AG04449 (cell line): ENCODE measurements around the gene VPS45.

Experiments used
- CTCF ChIA-PET: fragments of 350-600 bp; formaldehyde crosslinking; extraction: SDS; loops from one replicate; lab custom pipeline; 2021; ENCODE audit warnings: antibody characterized with exemption; lab: Yijun Ruan, JAX
- POLR2A ChIA-PET: fragments of 400-600, 350-600 bp; formaldehyde crosslinking; extraction: SDS; loops from one replicate; lab custom pipeline; 2020; ENCODE audit warnings: antibody characterized with exemption, inconsistent platforms; lab: Yijun Ruan, JAX
- DNase-seq: peaks from one replicate; pipeline ENCODE4 v3.0.0-alpha.2; 2010; ENCODE audit warnings: low read depth, low spot score
- H3K4me3 ChIP-seq: 2 replicates; pipeline ENCODE4 v1.5.1; 2011; ENCODE audit warnings: low read depth, mild to moderate bottlenecking, control low read depth, low read length
- TF ChIP-seq, protein P1 (sequence below): IDR thresholded peaks from one replicate; pipeline ENCODE4 v1.5.1; 2011; ENCODE audit warnings: mild to moderate bottlenecking, moderate library complexity, low read length, control low read depth, inconsistent platforms; ENCODE audit not compliant: insufficient read depth; ENCODE audit errors: missing control alignments

VPS45 gene

GRCh38 chr1:150149271-150150132 is 81.9 kb downstream of the VPS45 start, which contains the start of gene PLEKHO1:
Gene PLEKHO1, plus strand, starts transcription at chr1:150149916. Its CDS starts 342 bp downstream, at chr1:150150258.
- TF ChIP-seq, protein P1, sequence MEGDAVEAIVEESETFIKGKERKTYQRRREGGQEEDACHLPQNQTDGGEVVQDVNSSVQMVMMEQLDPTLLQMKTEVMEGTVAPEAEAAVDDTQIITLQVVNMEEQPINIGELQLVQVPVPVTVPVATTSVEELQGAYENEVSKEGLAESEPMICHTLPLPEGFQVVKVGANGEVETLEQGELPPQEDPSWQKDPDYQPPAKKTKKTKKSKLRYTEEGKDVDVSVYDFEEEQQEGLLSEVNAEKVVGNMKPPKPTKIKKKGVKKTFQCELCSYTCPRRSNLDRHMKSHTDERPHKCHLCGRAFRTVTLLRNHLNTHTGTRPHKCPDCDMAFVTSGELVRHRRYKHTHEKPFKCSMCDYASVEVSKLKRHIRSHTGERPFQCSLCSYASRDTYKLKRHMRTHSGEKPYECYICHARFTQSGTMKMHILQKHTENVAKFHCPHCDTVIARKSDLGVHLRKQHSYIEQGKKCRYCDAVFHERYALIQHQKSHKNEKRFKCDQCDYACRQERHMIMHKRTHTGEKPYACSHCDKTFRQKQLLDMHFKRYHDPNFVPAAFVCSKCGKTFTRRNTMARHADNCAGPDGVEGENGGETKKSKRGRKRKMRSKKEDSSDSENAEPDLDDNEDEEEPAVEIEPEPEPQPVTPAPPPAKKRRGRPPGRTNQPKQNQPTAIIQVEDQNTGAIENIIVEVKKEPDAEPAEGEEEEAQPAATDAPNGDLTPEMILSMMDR, result no peak
- ChIA-PET POLR2A (interaction anchor here (0.6 to 6.0 kb wide), 6 partner anchors 9 to 82 kb away, joined by 3 to 64 read pairs (median 4); partner anchors contain the start of gene VPS45), CTCF (interaction anchor here (0.7 to 3.5 kb wide), 10 partner anchors 9 to 89 kb away, joined by 3 to 14 read pairs (median 3); no protein-coding TSS in a partner anchor)
- no peak for DNase-seq
- H3K4me3 ChIP-seq, result peak within 1 kb of the TSS; percentile 77

GRCh38 chr1:150150133-150151021 is 82.8 kb downstream of the VPS45 start:
- H3K4me3 ChIP-seq, result peak overlapping the region; percentile 77
- ChIA-PET CTCF (interaction anchor here (0.7 to 4.1 kb wide), 8 partner anchors 11 to 90 kb away, joined by 3 to 26 read pairs (median 6); no protein-coding TSS in a partner anchor), POLR2A (interaction anchor here (0.6 to 6.0 kb wide), 5 partner anchors 9 to 82 kb away, joined by 3 to 64 read pairs (median 4); partner anchors contain the start of gene VPS45)
- TF ChIP-seq, protein P1, result no peak
- no peak for DNase-seq

DNA sequence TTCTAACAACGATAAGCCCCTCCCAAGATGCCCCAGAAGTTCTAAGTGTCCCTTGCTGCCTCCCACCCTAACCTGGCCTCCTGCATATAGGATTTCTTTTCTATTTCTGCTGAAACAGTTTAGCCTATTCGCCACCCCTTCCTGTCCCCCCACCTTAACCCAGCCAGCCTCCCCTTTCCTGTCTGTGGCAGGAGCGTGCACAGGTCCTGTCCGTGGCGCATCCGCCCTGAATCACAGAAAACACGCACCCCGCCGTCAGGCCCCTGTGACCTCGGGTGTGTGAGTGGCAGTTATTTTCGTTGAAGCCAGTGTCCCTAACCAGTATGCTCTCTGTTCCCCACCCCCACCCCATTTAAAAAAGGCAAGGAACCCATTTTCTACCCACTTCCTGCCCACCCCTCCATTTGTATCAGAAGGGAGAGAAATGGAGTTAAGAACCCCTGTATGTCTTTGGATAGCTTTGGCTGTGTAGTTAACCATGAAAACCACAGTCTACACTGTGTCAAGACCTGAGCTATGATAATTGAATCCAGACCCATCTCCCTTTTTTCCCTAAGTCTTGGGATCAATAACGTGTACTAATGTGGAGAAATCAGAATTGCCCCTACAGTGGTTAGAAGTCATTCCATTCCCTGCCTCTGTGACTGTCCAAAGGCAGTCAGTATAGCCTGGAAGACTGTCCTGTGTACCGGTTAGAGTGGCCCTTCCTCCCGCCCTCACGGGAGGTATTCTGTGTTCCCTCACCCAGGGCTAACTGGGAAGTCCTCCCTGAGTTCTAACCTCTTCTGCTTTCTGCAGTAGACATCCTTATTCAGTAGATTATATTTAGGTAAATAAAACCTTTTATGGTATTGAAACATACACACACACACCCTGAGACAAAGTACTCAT is 84.0 kb downstream of the VPS45 start:
- CTCF ChIA-PET, result interaction anchor here (0.7 to 4.1 kb wide), 6 partner anchors 10 to 78 kb away, joined by 3 to 26 read pairs (median 13); no protein-coding TSS in a partner anchor
- no peak for DNase-seq
- TF ChIP-seq, protein P1, result no peak
- peak overlapping the region; percentile 77 for H3K4me3 ChIP-seq
- POLR2A ChIA-PET, result interaction anchor here (0.5 to 6.0 kb wide), 5 partner anchors 10 to 263 kb away, joined by 3 to 64 read pairs (median 3); no protein-coding TSS in a partner anchor

DNA sequence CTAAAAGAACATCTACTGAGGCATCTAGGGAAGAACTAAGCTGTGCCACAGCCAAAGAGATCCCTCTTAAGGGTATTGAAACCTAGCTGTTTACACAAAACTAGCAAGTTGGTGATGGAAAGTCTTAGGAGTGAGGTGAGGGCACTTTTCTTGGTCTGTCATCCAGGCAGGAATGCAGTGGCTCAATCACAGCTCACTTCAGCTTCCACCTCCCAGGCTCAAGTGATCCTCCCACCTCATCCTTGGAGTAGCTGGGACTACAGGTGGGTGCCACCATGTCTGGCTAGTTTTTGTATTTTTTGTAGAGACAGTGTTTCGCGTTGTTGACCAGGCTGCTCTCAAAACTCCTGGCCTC is 84.6 kb downstream of the VPS45 start:
- ChIA-PET POLR2A (interaction anchor here (0.6 to 6.0 kb wide), 3 partner anchors 10 to 82 kb away, joined by 3 to 64 read pairs (median 6); no protein-coding TSS in a partner anchor), CTCF (interaction anchor here (0.7 to 4.1 kb wide), 7 partner anchors 10 to 79 kb away, joined by 3 to 26 read pairs (median 12); no protein-coding TSS in a partner anchor)
- no peak for DNase-seq
- H3K4me3 ChIP-seq, result peak overlapping the region; percentile 77
- TF ChIP-seq, protein P1, result no peak

- CTCF ChIA-PET, result interaction anchor here (1.0 to 4.1 kb wide), 5 partner anchors 9 to 34 kb away, joined by 3 to 26 read pairs (median 12); no protein-coding TSS in a partner anchor
- TF ChIP-seq, protein P1, result no peak
- POLR2A ChIA-PET, result interaction anchor here (6.0 kb wide), 1 partner anchor 9 kb away, joined by 64 read pairs; no protein-coding TSS in a partner anchor
- H3K4me3 ChIP-seq, result peak overlapping the region; percentile 2
- DNase-seq, result no peak
These were observed 85.3 kb downstream of the VPS45 start for GRCh38 chr1:150152772-150153456.
